ENCODE data around the gene UNC45A. TPM values are rescaled to one million over a fixed set of nuclear protein-coding genes. Genes with fewer than 3 reads are reported as not detected.

The UNC45A gene
- total and polyA plus RNA-seq, 2 of the 8 experiments (the other 6 are each of a cell fraction or from before 2014, with no cell fraction given) = 74.1 to 84.2 TPM

DNA sequence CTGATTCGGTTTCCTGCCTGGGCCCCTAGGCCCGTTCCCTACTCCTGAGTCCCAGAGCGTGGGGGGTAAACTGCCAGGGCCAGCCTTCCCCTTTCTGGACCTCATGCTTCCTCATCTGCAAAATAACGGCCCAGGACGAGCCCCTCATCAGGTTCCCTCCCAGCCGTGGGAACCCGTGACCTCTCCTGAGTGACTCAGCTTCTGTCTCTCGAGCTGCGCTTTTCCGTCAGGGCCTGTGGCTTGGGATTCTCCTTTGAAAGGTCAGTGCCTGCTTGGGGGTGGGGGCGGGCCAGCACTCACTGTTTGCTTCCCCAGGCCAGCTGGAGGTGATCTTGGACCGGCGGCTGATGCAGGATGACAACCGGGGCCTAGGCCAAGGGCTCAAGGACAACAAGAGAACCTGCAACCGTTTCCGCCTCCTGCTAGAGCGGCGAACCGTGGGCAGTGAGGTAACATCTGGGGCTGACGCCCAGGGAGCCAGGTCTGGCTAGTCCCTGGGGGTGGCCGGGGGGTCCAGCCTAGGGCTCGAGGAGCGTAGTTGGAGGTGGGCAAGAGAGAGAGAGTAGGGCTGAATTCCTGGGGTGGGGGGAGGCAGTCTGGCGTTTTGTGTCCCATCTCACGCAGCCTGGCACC is 19.2 kb upstream of the UNC45A start:
- Histone ChIP-seq H2AFZ (ENCODE audit: low read length) (no peak overlapping the region), H3K18ac (ENCODE audit: extremely low read depth, low read length) (no peak overlapping the region), H3K4me2 (ENCODE audit: insufficient read depth in 1 of 2, low read depth in 2 of 2, low read length in 2 of 2) (no peak overlapping the region), H3K23me2 (ENCODE audit: low read depth, low read length) (no peaks in the 10 kb centered on the region), H4K91ac (replicated peaks; ENCODE audit: insufficient read length, low read length) (no peak overlapping the region), H3K4me3 (ENCODE audit: extremely low read depth in 1 of 4, insufficient read depth in 2 of 4, low read depth in 3 of 4, low read length in 4 of 4) (no peak overlapping the region), H3K56ac (replicated peaks; ENCODE audit: insufficient read length, low read depth, low read length) (no peak overlapping the region), H2BK12ac (ENCODE audit: low read depth, low read length) (no peak overlapping the region), H2BK120ac (replicated peaks; ENCODE audit: low read depth, low read length) (no peak overlapping the region), H2AK5ac (ENCODE audit: low read depth, low read length) (no peak overlapping the region), H3K4ac (replicated peaks; ENCODE audit: insufficient read length, low read depth, low read length) (no peak overlapping the region), H4K20me1 (replicated peaks in 1 of 2; ENCODE audit: control insufficient read depth in 1 of 2, insufficient read depth in 2 of 2, low read length in 2 of 2) (peaks cover 2% of the 10 kb centered on the region in 2 experiments), H3K79me2 (ENCODE audit: control insufficient read depth in 1 of 2, insufficient read depth in 2 of 2, low read length in 2 of 2) (no peaks in the 10 kb centered on the region), H3K9me3 (ENCODE audit: insufficient read depth in 2 of 2, low read depth in 1 of 2, low read length in 1 of 2) (no peaks in the 10 kb centered on the region), H3K23ac (ENCODE audit: insufficient read length) (no peak overlapping the region), H3K9ac (replicated peaks in 1 of 4; ENCODE audit: extremely low read depth in 1 of 4, low read depth in 3 of 4, low read length in 3 of 4) (no peak overlapping the region), H2BK20ac (ENCODE audit: low read length) (no peak overlapping the region), H2BK15ac (ENCODE audit: low read length) (no peak overlapping the region), H3K79me1 (ENCODE audit: low read depth, low read length) (no peaks in the 10 kb centered on the region), H4K5ac (ENCODE audit: insufficient read length, low read depth, low read length) (no peak overlapping the region), H3K36me3 (ENCODE audit: control insufficient read depth in 2 of 4, insufficient read depth in 4 of 4, low read length in 3 of 4) (no peaks in the 10 kb centered on the region; a peak in 4 of 8 replicates), H3K27ac (ENCODE audit: low read depth, low read length) (no peak overlapping the region), H4K8ac (ENCODE audit: extremely low read depth, insufficient read depth, low read length) (no peak overlapping the region; the same call in 1 of the 2 replicates), H3K27me3 (replicated peaks in 1 of 4; ENCODE audit: control insufficient read depth in 3 of 4, extremely low read depth in 1 of 4, insufficient read depth in 3 of 4, low read length in 3 of 4) (no peaks in the 10 kb centered on the region), H3K4me1 (replicated peaks in 1 of 4; ENCODE audit: control insufficient read depth in 3 of 4, insufficient read depth in 4 of 4, low read length in 3 of 4) (peaks cover 0 to 2% (median 0%) of the 10 kb centered on the region in 4 experiments; a peak in 2 of 7 replicates), H2BK5ac (ENCODE audit: low read depth, low read length) (peak overlapping the region; percentile 13; the same call in 1 of the 2 replicates), H3K14ac (ENCODE audit: insufficient read length) (no peak overlapping the region)
- no peak for DNase-seq (ENCODE audit: low read depth in 1 of 2, low spot score in 2 of 2)
- ChIA-PET CTCF (ENCODE audit: partially characterized antibody) (interaction anchor here (1.0 to 6.8 kb wide), 3 partner anchors 15 to 20 kb away, joined by 3 to 87 read pairs (median 8); partner anchors contain the start of genes HDDC3 and UNC45A), POLR2A (ENCODE audit: partially characterized antibody) (interaction anchor here (0.8 kb wide), 1 partner anchor 13 kb away, joined by 3 read pairs; no protein-coding TSS in a partner anchor)
- FAIRE-seq = no peak
- 86% methylated on average over 22 of the region's 25 CpGs; no CpG with 5 or more reads in 1 of the 2 experiments for WGBS, 2 experiments (ENCODE audit: extremely low coverage in 1 of 2, insufficient coverage in 1 of 2, insufficient read length in 1 of 2, insufficient replicate concordance in 2 of 2, low coverage in 1 of 2, low lambda C conversion rate in 2 of 2, missing lambda C conversion rate in 1 of 2)
- peak; percentile 87 for TF ChIP-seq TEAD4 (IDR thresholded peaks at IDR 0.05; ENCODE audit: low read depth, low read length)
- TF ChIP-seq KDM5A (IDR thresholded peaks at IDR 0.05; ENCODE audit: low read length) = no peak
- no peak for TF ChIP-seq POLR2AphosphoS5 (IDR thresholded peaks at IDR 0.05; ENCODE audit: low read depth, low read length)
